ENCODE results near the gene CNN2. TPM values are rescaled to one million over a fixed set of nuclear protein-coding genes. Genes with fewer than 3 reads are reported as not detected.

The CNN2 gene
- total and polyA plus RNA-seq, 9 of the 15 experiments (the other 6 are each of a cell fraction or from before 2014, with no cell fraction given) = 12.1 to 174 (median 52.7) TPM

DNA sequence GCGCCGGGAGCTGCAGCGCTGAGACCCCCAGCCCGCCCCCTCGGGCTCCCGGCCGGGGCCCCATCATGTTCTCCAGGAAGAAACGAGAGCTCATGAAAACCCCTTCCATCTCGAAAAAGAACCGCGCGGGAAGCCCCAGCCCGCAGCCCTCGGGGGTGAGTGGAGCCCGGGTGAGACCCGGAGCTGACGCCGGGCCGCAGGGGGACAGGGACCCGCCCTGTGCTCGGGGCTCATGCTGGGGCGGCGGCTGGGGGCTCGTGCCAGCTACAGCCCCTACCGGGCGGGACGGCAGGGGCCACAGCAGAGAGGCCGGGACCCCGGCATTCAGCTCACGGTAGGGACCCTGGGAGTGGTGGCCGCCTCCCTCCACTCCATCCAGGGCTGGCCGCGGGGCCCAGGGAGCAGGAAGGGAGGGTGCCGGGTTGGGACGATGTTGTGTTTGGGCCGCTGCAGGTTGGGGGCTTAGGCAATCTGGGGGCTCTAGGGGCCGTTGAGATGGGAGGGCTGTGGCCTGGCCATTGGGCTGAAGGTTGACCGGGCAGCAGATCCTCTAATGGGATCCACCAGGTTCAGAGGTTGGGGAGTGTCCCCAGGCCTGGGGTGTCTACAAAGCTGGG is 41.0 kb downstream of the CNN2 start:
- Histone ChIP-seq H3K9me1 (ENCODE audit: control insufficient read depth, insufficient read depth, low read length) (no peaks in the 10 kb centered on the region), H3K27ac (ENCODE audit: extremely low read depth, low read depth, low read length) (no peak overlapping the region), H3K9ac (ENCODE audit: insufficient read depth in 1 of 2, low read depth in 2 of 2, low read length in 2 of 2) (peak overlapping the region; percentile 16 to 90; a peak in 3 of 4 replicates), H3K36me3 (ENCODE audit: control insufficient read depth, insufficient read depth, low read length) (peaks cover 5% of the 10 kb centered on the region; the same call in 2 of the 3 replicates), H4K20me1 (replicated peaks; ENCODE audit: control insufficient read depth, insufficient read depth, low read length) (no peaks in the 10 kb centered on the region), H3K4me2 (ENCODE audit: insufficient read depth, low read length) (peak overlapping the region; percentile 72), H3K4me3 (peak overlapping the region; percentile 40), H2AFZ (ENCODE audit: low read depth, low read length) (peak overlapping the region; percentile 41; the same call in 1 of the 2 replicates), H3K9me3 (replicated peaks; ENCODE audit: control insufficient read depth, insufficient read depth, low read depth, low read length) (no peaks in the 10 kb centered on the region), H3K27me3 (ENCODE audit: control insufficient read depth in 2 of 2, insufficient read depth in 2 of 2, low read length in 2 of 2) (no peaks in the 10 kb centered on the region), H3K4me1 (replicated peaks in 1 of 2; ENCODE audit: control insufficient read depth in 2 of 2, insufficient read depth in 2 of 2, low read length in 2 of 2) (peaks cover 9 to 84% of the 10 kb centered on the region in 2 experiments), H3K79me2 (ENCODE audit: control insufficient read depth, insufficient read depth, low read length) (no peaks in the 10 kb centered on the region)
- POLR2A ChIA-PET = interaction anchor here (0.6 to 1.9 kb wide), 11 partner anchors 8 to 202 kb away, joined by 3 to 6 read pairs (median 3); partner anchors contain the start of genes ABCA7, CIRBP and RNU6-2
- in situ Hi-C loops (cut with MboI) = no loop called here
- ATAC-seq (peak; percentile 14), FAIRE-seq (no peak), DNase-seq (ENCODE audit: extremely low read depth in 1 of 4, low spot score in 3 of 4) (peak in 3 of 4 experiments; percentile 32 to 48 (median 46))
- WGBS (ENCODE audit: insufficient coverage, low coverage, missing lambda C conversion rate) = 6% methylated on average over 15 of the region's 38 CpGs
- intact Hi-C loops (cut with micrococcal nuclease) = no loop called here
- CTCF ChIA-PET (ENCODE audit: low intra/inter-chr PET ratio) = no interaction called here
- no TSS peak for BruUV-seq (replicated peaks)
- TF ChIP-seq MAZ (CRISPR knock-in tag; conservative IDR thresholded peaks at IDR 0.05 in 1 of 2, IDR thresholded peaks at IDR 0.05 in 1 of 2) (peak in 1 of 2 experiments; percentile 50; a peak in 1 of 4 replicates), RBFOX2 (IDR thresholded peaks at IDR 0.05; ENCODE audit: low read depth, low read length) (peak; percentile 19; the same call in 1 of the 2 replicates), ELF2 (CRISPR knock-in tag; IDR thresholded peaks at IDR 0.05) (no peak), ZNF217 (CRISPR knock-in tag; IDR thresholded peaks at IDR 0.05) (no peak), MYC (IDR thresholded peaks at IDR 0.05; ENCODE audit: low read depth, low read length) (no peak), MYC (CRISPR knock-in tag; IDR thresholded peaks at IDR 0.05; ENCODE audit: borderline replicate concordance, low read depth) (no peak), L3MBTL2 (IDR thresholded peaks at IDR 0.05) (0 out of 2 replicates have a peak, but pooled peaks have one; percentile 8), ZNF717 (CRISPR knock-in tag; IDR thresholded peaks at IDR 0.05) (no peak), ZBTB7A (IDR thresholded peaks at IDR 0.05; ENCODE audit: borderline replicate concordance, control insufficient read depth, low read depth, low read length) (peak; percentile 12), TCF7L2 (IDR thresholded peaks at IDR 0.05; ENCODE audit: low read depth, low read length) (no peak), ZNF395 (CRISPR knock-in tag; IDR thresholded peaks at IDR 0.05) (no peak), ZBED1 (IDR thresholded peaks at IDR 0.05) (no peak), UBTF (IDR thresholded peaks at IDR 0.05; ENCODE audit: borderline replicate concordance in 1 of 2, low read depth in 2 of 2, low read length in 2 of 2) (0 out of 4 replicates have a peak, but pooled peaks of 1 of the 2 experiments have one; percentile 49), ZFX (CRISPR knock-in tag; IDR thresholded peaks at IDR 0.05) (no peak), RBM22 (IDR thresholded peaks at IDR 0.05; ENCODE audit: low read depth, low read length, poor library complexity, severe bottlenecking) (peak; percentile 36)
- TF ChIP-seq, protein P1, sequence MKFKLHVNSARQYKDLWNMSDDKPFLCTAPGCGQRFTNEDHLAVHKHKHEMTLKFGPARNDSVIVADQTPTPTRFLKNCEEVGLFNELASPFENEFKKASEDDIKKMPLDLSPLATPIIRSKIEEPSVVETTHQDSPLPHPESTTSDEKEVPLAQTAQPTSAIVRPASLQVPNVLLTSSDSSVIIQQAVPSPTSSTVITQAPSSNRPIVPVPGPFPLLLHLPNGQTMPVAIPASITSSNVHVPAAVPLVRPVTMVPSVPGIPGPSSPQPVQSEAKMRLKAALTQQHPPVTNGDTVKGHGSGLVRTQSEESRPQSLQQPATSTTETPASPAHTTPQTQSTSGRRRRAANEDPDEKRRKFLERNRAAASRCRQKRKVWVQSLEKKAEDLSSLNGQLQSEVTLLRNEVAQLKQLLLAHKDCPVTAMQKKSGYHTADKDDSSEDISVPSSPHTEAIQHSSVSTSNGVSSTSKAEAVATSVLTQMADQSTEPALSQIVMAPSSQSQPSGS (CRISPR knock-in tag; IDR thresholded peaks at IDR 0.05) = no peak
